Activated CD8-positive, alpha-beta memory T cell treated with anti-CD3 and anti-CD28 coated beads for 24 hours (primary cell): Measurements from ENCODE around the gene PAGE2.
"Not testable (repeated sequence)": the region's sequence is repeated elsewhere in the genome, so short reads cannot be mapped to it uniquely, and the experiment has no call there.

Experiments used
- DNase-seq: peaks from one replicate; pipeline ENCODE4 v3.0.0-alpha.2; 2020

PAGE2 gene

GRCh38 chrX:55088795-55089489 lies at the start of gene PAGE2:
TSS of gene PAGE2 (plus strand) at chrX:55089018. CDS start at chrX:55090021, 1,003 bp downstream.
- no peak for DNase-seq

GRCh38 chrX:55039471-55039870 lies 49.3 kb upstream of the PAGE2 start:
- DNase-seq: no peak

- DNase-seq: no peak
Measured at GRCh38 chrX:55041514-55041913, 47.3 kb upstream of the PAGE2 start.

- not testable (repeated sequence) for DNase-seq
Measured at GRCh38 chrX:55050599-55050998, 38.2 kb upstream of the PAGE2 start.

- DNase-seq: no peak
Measured at GRCh38 chrX:55056820-55057674, 31.8 kb upstream of the PAGE2 start.

- no peak for DNase-seq
Measured at GRCh38 chrX:55057675-55058249, 31.1 kb upstream of the PAGE2 start.

GRCh38 chrX:55067180-55067579 lies 21.6 kb upstream of the PAGE2 start:
- not testable (repeated sequence) for DNase-seq

- no peak for DNase-seq
Measured at GRCh38 chrX:55072286-55072685, 16.5 kb upstream of the PAGE2 start.

GRCh38 chrX:55074851-55075467 lies 13.9 kb upstream of the PAGE2 start, which contains the start of gene PAGE2B:
TSS of gene PAGE2B (plus strand) at chrX:55075030. CDS start at chrX:55076042, 1,012 bp downstream.
- no peak for DNase-seq

GRCh38 chrX:55098691-55099090 lies 9.9 kb downstream of the PAGE2 start:
- DNase-seq: no peak

- no peak for DNase-seq
Measured at GRCh38 chrX:55099162-55099561, 10.3 kb downstream of the PAGE2 start.

- no peak for DNase-seq
Measured at GRCh38 chrX:55102754-55103153, 13.9 kb downstream of the PAGE2 start.

GRCh38 chrX:55107262-55107661 lies 18.4 kb downstream of the PAGE2 start:
- no peak for DNase-seq

GRCh38 chrX:55107911-55108310 lies 19.1 kb downstream of the PAGE2 start:
- DNase-seq: no peak

- DNase-seq: no peak
Measured at GRCh38 chrX:55109306-55109705, 20.5 kb downstream of the PAGE2 start.

- no peak for DNase-seq
Measured at GRCh38 chrX:55111578-55112254, 22.9 kb downstream of the PAGE2 start.

- DNase-seq: not testable (repeated sequence)
Measured at GRCh38 chrX:55116589-55116988, 27.8 kb downstream of the PAGE2 start.

GRCh38 chrX:55118574-55118973 lies 29.8 kb downstream of the PAGE2 start:
- DNase-seq: no peak

- no peak for DNase-seq
Measured at GRCh38 chrX:55119271-55119670, 30.5 kb downstream of the PAGE2 start.

- DNase-seq: no peak
Measured at GRCh38 chrX:55119712-55120111, 30.9 kb downstream of the PAGE2 start.

- DNase-seq: no peak
Measured at GRCh38 chrX:55120761-55121358, 32.0 kb downstream of the PAGE2 start.

- no peak for DNase-seq
Measured at GRCh38 chrX:55123900-55124299, 35.1 kb downstream of the PAGE2 start.
